ENCODE measurements around the gene NCBP2.

- TF ChIP-seq CTCF (IDR thresholded peaks at IDR 0.05; ENCODE audit: poor library complexity, severe bottlenecking) (no peak), SMC3 (conservative IDR thresholded peaks at IDR 0.05; ENCODE audit: poor library complexity) (no peak), TAF1 (IDR thresholded peaks at IDR 0.05; ENCODE audit: low read depth) (no peak), EZH2 (IDR thresholded peaks at IDR 0.05; ENCODE audit: borderline replicate concordance, insufficient read depth, low read length, poor library complexity, severe bottlenecking) (no peak), POLR2AphosphoS5 (IDR thresholded peaks at IDR 0.05) (no peak), MXI1 (conservative IDR thresholded peaks at IDR 0.05; ENCODE audit: poor library complexity, severe bottlenecking) (no peak)
These were observed 40.9 kb upstream of the NCBP2 start for GRCh38 chr3:196983186-196983585.
